Suppressor macrophage treated with lipopolysaccharide for 4 hours (primary cell): Measurements from ENCODE around the gene ARVCF.

ENCODE experiments used
- DNase-seq: peaks from one replicate; pipeline ENCODE4 v3.0.0-alpha.2; 2020

ARVCF gene

DNA sequence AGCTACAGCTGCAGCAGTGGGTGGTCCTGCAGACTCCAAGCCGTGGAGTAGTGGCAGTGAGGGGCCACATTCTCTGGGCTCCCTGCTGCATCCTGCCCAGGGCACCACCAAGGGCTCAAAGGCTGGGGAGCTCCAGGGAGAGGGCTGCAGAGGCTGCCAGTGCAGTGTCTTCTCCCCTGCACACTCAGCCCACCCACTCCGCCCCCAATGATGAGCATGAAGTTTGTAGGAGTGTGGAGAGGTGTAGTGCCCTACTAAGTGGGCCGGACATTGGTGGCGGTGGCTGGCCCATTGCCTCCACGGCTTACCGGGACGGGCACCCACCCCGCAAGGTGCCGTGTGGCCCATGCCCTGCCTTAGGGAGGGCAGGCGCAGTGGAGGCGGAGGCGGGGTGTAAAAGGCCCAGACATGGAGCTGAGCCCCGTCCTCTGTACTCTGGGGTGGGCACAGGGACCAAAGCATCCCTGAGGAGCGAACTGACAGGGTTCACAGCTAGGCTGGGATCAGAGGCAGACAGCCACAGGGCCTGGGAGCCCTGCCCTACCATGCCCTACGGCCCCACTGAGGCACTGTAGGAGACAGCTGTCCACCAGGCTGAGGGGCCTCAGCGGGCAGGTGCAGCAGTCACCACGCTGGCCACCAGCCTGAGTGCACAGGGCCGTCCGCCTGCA lies 18.9 kb downstream of the ARVCF start:
- DNase-seq: no peak

DNA sequence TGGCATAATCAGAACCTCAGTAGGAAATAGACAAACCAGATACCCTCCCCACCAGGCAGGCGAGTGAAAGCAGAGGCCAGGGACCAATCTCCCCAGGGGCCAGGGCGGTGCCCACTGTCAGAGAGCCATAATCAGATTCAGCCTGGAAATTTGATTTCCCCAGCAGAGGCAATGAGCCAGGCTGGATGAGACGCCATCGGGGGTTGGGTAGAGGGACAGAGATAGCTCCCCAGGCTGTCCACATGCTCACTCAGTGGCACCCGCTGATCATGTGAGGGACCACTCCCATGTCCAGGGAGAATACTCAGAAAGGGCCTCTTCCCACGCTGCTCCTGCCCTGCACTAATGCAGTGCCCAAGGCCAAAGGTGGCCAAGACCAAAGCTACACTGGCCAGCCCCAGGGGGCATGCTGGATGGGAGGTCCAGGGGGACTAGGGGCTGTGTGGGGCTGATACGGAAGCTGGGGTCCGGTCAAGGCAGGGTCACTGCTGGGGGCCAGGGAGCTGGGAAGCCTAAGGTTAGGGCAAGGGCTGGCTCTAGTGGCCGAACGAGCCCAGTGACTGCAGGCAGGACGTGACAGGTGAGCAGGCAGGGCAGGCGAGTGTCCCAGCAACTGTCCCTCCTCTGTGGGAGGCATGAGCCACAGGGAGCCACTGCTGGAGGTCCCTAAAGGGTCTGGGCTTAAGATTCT lies 19.8 kb downstream of the ARVCF start:
- DNase-seq: no peak

DNA sequence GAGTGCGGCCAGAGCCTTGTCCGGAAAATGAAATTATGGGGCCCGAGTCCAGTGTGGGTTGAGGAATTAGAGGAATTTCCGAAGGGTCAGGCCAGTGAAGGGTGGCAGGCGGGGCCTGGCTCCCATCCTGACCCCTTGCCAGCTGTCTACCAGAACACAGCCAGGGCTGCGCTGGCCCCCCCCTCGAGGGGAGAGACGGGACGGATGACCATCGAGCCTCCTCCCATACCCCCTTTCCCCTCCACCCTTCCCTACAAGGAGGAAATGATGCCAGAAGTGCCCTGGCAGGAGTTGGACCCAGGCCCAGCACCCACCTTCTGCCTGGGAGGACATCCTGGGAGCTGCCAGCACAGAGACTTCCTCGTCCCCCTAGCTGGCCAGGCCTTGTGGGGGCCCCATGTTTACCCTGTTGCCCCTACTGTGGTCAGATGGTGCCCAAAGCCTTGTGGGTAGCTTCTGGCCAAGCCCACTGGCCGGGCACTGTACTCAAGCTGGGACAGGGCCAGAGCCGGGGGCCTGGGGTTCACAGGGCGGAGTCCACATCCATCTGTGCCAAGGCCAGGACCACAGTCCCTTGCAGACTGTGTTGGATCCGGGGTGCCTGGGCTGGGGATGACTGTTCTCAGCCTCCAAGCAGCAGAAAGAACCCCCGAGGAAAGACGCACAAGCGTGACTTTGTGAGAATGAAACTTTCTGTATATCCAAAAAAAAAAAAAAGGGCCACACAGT lies 20.8 kb downstream of the ARVCF start:
- DNase-seq: no peak

DNA sequence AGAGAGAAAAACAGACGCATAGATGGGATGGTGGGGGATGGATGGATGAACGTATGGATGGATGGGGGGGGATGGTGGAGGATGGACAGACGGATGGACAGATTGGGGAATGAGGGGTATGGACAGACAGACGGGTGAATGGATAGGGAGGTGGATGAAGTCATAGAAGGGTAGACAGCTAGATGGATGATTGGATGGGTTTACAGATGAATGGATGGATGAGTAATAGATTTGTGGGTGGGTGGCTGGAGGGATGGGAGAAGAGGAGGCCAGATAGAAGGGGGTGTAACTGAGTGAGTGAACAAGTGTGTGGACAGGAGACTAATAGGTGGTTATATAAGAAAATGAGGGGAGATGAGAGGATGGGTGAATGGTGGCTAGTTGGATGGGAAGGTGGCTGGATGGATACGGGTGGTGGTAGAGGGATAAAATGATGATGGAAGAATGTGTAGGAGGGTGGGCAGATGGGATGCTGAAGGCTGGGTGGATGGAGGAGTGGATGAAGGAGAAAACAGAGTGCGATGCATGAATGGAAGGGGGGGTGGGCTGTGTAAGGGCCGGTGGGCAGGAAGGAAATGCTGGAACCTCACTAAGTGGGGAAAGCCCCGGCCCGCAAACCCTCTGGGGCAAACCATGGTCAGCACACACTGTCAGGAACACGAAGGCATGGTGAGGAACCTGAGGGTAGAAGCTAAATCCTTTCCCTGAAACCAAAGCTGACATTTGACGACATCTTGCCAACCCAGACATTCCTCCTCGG lies 21.6 kb downstream of the ARVCF start:
- no peak for DNase-seq

DNA sequence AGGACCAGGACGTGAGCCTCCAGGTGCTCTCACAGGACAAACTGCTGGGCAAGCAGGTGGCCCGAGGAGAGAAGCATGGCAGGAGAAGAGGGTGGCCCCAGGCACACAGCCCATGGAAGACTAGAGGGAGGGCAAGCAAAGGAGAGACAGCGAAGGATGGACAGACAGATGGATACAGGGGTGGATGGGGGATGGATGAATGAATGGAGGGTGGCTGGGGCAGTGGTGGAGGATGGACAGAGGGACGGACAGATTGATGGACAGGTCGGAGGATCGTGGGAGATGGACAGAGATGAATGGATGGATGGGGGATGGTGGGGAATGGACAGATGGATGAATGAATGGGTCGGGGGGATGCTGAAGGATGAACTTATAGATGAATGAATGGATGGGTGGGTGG lies 22.7 kb downstream of the ARVCF start:
- no peak for DNase-seq

DNA sequence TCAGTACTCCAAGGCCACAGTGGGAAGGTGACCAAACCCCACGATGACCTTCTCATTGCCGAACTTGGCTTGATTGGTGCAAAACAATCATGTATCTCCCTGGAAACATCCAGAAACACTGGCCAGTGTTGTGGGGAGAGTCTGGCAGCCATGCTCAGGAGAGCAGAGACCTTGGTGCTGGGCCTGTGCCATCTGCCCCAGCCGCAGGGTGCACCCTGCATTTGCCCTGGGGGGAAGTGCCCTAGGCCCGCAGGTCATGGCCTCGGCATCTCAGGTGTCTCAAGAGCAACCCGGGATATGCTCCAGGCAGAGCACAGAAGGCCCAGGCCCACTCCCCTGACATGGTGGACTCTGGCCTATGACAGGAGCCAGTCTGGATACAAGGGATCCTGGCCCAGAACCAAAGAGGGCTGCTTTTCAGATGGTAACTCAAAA lies 23.7 kb downstream of the ARVCF start:
- no peak for DNase-seq

DNA sequence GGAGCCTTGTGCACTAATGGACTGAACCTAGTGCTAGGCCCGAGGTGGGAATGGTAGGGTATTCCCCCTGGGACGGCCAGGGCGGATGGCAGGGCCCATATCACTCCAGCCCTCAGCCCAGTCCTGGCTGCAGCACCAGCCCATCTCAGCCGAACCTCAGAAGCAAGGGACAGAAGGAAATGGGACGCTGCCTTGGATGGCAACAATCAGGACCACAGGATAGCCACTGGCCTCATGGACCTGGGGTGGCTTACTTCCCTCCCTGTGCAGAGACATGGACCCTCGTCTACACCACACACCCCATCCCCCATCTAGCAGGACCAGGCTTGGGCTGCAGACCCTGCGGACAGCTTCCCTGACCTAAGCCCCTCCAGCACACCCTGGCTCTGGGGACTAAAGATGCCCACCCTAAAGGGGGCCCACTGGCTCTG lies 24.1 kb downstream of the ARVCF start:
- DNase-seq: no peak

DNA sequence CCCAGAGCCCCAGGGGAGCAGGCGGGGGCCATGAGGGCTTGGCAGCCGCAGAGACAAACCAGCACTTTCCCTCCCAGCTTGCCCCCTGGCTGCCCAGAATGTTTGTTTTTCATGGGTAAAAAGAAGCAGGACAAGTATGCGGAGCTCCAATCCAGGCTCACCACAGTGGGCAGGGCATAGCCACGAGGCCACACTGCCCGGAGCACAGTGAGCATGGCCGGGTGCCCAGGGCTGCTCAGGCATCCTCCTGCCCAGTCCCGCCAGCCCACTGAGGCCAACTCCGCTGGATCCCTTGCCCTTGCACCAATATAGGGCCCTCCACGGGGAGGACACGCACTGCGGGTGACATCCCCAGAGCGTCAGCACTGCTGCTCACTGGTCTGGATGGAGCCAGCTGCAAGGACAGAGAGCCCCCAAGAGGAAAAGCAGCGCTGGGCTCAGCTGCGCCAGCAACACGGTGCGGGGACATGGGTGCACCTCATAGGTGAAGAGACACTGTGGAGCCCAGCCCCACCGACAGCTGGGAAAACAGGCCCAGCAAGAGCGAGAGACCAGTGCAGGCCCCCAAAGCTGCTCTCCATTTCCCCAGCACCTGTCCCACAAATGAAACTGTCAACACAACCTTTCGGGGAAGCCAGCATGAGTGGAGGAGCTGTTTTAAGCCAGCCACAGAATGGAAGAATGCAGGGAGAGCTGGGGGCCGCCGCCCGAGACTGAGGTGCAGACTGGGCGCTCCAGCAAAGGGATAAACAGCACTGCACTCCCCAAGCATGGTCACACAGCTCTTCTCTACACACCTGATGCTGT lies 24.8 kb downstream of the ARVCF start:
- no peak for DNase-seq

DNA sequence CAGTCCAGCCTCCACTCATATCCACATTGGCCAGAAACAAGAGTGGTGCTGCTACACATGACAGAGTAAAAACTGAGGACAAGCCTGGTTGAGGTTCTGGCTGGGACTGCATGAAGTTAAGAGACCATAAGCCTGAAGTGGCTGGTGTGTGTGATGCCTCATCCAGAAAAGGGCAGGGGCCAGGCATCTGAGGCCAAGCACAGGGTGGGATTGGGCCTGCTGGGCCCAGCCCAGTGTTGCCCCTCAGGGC lies 25.3 kb downstream of the ARVCF start:
- no peak for DNase-seq

DNA sequence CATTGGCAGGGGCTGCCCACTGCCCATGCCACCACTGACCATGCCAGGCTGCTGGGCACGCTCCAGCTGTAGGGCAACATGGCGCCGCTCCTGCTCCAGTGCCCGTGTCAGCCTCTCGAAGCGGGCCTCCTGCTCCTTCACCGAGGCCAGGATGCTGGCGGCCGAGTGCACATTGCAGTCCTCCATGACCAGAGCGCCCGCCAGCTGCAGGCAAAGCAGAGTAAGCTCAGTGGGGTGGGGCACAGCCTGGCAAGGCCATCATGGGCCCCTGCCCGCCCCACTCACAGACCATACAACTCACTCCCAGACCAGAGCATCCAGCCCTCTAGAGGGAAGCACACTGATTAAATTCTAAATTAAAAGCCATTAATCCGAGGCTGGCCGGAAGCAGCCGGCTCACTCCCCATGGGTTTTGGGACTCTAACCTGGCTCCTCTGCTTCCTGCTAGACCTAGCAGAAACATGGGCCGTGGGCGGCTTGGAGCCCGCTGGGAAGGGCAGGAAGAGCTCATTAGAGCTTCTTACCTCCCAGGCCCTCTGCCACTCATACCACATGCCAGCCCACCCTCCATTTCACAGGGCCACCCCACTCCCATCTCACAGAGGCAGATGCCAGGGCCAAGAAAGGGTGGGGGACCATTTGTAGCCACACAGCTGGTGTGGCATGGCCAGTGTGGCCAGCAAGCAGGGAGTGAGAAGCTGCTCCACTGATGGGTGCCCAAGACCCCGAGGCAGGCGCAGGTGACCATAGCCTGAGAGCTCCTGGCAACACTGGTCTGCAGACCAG lies 25.8 kb downstream of the ARVCF start:
- no peak for DNase-seq

DNA sequence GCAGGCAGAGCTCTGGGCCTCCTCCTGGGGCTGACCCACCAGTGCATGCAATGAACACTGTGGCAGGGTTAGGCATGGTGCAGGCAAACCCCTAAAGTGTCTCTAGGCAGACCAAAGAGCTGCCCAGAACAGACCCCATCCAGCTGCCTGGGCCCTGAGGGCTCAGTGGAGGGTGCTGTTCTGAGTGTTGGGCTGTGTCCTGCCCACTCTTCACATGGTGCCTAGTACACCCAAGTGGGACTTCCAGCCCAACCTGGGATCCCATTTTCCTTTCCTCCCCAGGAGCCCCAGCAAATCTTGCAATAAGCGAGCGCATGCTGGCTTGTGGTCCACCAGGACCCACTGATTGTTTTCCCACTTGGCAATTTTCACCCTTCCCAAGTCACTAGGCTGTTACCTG lies 26.4 kb downstream of the ARVCF start:
- no peak for DNase-seq

DNA sequence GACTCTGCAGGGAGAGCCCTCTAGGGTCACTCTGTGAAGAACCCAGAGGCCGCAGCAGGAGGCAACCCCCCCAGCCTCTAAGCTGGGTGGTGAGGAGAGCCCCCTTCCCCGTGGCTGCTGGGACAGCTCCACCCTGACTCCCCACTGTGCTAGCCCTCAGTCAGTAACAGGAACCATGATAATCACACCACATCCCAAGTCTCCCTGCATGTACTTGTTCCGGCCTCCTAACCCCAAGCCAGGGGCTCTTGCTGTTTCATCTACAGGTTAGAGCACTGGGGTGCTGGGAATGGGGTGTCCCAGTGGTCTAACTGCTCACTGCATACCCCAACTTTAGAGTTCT lies 26.9 kb downstream of the ARVCF start:
- DNase-seq: no peak

DNA sequence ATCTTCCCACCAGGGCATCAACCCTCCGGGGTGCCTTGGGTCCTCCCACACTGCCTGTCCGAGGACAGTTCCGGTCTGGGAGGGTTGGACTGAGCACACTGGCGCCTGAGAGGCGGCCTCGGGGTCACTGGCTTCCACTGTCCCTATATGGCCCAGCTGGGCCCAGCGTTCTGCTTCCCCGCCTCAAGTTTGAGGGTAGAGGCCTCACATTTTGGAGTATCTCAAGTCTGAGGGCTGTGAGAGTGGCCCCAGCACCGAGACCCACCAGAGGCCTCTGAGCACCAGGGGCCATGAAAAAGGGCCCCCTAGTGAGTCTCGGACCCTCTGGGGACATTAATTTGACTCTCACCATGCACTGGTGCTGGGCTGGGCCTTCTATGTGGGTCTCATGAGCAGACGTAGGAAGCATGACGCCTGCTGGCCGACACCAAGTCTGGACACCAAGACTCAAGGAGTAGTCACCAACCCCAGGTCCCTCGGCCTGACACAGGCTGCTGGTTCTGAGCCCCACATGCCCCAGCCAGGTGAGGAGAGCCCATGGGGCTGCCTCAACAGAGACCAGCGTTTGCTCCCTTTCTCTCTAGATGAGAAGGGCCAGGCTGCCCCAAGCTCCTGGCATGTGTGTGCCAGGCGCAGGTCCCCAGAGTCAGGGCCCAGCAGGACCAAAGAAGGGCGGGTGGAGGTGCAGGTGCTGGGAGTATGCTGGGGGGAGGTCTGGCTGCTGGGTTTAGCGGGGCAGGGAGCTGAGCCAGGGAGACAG lies 27.5 kb downstream of the ARVCF start:
- no peak for DNase-seq

DNA sequence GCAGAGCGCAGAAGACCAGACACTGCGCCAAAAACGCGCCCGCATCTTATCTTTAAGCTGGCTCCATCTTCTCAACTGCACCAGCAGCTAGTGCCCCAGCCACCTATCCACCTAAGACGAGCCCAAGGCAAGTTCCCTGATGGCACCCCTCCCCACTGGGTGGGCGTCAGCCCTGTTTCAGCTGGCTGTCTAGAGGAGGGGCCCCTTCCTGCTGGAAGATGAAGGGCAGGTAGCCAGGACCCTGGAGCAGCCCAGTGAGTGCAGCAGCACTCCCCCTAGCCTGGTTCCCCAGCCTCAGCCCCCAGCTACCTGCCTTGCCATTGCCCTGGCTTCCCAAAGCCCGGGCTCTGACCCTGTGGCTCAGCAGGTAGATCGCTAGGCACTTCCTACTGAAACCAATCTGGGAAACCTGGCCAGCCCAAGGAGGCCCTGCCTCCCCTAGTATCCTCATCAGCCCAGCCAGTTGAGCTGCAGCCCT lies 28.3 kb downstream of the ARVCF start:
- DNase-seq: no peak

DNA sequence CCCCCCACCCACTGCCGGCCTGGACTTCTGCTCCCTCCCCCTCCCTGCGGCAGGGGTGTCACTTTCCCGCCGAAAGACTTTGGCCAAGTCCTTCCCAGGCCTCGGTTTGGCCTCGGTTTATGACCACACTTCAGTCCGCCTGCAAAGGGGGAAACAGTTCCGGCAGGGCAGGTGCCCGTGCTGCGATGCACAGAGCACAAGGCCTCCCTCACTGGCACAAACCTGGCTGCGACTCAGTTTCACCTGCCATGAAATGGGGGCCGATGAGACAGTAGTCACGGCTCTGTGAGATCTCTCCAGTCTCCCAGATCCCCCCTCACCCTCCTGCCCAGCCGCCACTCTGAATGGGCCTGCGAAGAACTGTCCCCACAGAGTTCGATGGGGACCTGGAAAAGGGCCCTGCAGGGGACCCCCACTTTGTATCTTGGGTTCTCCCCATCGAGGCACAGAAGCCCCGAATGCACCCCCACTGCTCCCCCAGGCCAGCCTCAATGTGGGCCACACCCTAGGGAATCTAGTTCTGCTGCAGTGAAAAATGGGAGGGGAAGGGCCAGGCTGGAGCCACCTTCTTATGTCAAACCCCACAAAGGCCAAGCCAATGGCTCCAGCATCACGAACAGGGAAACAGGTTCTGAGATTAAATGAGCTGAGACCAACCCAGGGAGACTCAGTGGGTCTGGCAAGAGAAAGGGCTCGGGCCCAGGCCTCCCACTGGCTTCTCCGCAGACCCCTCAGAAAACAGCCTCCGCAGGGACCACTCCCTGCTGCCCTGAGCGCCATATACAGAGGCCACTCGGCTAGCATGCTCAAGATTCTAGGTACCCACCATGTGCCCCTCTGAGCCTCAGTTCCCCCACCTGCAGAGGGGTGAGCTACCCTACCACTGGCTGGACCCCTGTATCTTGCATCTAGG lies 29.0 kb downstream of the ARVCF start:
- no peak for DNase-seq

DNA sequence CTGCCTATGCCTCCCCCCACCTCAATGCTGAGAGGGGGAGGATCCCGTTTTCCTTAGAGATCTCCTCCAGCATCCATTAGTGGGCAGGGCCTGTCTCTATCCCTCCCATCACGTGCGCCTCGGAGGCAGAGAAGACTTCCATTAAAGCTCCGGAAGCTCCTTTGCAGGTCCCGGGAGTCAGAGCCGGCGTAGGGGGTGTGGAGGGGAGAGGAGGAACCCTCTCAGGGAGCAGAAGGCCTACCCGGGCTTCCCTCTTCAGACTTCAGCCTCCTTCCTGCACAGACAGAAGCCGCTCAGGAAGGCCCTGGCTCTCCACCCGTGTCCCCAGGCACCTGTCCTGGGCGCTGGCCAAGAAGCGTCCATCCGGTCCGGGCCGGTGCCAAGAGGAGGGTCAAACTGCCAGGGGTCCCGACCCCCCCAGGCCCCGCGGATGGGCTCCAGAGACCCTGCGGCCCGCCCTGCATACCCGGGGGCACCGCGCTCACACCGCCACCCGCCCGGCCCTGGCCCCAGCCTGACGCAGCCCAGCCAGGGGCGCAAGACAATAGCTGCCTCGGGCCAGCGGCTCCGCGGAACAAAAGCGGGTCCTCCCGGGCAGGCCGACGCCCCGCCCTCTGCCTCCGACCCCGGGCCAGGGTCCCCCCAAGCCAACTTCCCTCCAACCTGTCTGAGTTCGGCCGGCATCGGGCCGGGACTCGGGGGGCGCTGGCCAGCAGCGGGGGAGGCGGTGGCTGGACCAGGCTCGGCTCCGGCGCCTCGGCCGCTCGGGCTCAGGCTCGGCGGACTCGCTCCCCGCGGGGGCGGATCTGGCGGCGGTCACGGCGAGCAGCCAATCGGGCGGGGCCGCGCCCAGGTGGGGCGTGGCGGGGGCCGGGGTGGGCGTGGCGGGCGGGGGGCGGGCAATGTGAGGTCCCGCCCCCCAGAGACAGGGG lies 29.9 kb downstream of the ARVCF start:
- peak; percentile 84 for DNase-seq

DNA sequence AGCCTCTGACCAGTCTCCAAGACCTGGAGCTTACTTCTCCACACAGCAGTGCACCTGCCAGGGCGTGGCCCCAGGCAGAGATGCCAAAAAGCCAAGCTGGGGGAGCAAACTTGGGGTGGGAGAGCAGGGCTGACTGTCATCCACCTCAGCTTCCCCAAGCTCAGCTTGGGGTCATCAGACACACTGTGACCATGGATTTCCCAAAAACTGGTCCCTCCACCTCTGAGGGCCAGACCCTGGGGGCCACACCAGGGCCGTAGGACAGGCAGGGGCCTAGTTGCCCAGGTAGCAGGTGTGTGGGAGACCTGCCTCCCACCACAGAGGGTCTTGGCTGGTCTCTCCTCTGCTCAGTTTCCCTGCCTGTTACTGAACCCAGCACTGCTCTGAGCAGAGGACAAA lies 30.6 kb downstream of the ARVCF start:
- no peak for DNase-seq

DNA sequence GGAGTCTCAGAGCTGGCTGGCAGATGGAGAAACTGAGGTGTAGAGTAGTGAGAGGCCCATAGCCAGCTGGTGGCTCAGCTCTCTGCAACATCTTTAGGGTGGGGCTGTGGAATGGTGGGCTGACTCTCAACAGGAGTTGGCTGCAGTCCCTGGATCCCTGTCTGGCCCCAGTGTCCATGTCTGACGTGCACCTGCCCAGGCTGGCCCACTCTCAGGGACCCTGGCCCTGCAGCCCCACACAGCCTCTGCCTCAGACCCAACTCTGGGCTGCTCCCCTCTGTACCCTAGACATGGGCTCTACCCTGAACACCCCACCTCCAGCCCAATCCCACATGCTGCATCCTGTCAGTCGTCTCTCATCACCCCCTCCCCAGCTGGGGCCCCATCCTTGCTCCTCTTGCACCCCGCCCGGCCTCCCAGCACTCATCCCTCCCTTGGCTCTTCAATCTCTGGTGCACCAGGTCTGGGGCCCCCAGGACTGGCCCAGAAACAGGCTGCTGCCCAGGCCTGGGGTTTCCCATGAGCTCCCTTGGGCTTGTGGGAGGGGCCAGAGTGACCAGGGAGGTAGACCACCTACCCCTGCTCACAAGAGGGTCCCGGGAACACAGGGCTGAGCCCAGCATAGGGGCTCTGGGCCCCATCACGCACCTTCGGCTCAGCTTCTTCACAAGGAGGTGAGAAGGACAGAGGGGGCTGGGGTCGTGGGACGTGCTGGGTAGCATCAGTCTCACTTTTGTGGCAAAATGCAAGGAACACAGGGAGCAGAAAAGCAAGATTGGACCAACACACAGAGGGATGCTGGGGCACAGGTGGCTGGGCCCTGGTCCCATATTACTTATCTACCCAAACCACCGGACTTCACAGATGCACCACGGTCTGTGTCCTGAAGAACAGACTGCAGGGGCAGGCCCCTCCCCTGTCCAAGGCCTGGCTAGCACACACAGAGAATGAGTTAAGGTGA lies 31.5 kb downstream of the ARVCF start:
- DNase-seq: no peak
